ENCODE results near the gene ADAM33. TPM values are rescaled to one million over a fixed set of nuclear protein-coding genes. Genes with fewer than 3 reads are reported as not detected.

ADAM33 gene
- total and polyA plus RNA-seq, 2 of the 13 experiments (the other 11 are each of a cell fraction or from before 2014, with no cell fraction given), result not detected

- 0 out of 2 replicates have a peak, but pooled peaks have one; percentile 55 for TF ChIP-seq ZNF280B (CRISPR knock-in tag; IDR thresholded peaks at IDR 0.05; ENCODE audit: borderline replicate concordance)
- no peak for TF ChIP-seq MEF2D (CRISPR knock-in tag; IDR thresholded peaks at IDR 0.05)
- no peak; the same call in 1 of the 2 replicates for TF ChIP-seq ZNF747 (CRISPR knock-in tag; IDR thresholded peaks at IDR 0.05; ENCODE audit: borderline replicate concordance)
- no peak for TF ChIP-seq ZBTB10 (CRISPR knock-in tag; IDR thresholded peaks at IDR 0.05; ENCODE audit: borderline replicate concordance)
- TF ChIP-seq SKIL (CRISPR knock-in tag; IDR thresholded peaks at IDR 0.05; ENCODE audit: borderline replicate concordance), result no peak
- TF ChIP-seq LRRFIP1 (CRISPR knock-in tag; conservative IDR thresholded peaks at IDR 0.05), result no peak
- TF ChIP-seq THRA (CRISPR knock-in tag; IDR thresholded peaks at IDR 0.05; ENCODE audit: borderline replicate concordance), result no peak
- TF ChIP-seq YEATS2 (CRISPR knock-in tag; IDR thresholded peaks at IDR 0.05; ENCODE audit: borderline replicate concordance), result no peak
- no peak for TF ChIP-seq HMGA1 (CRISPR knock-in tag; conservative IDR thresholded peaks at IDR 0.05)
- no peak for TF ChIP-seq ZNF468 (CRISPR knock-in tag; IDR thresholded peaks at IDR 0.05)
- TF ChIP-seq ZBTB7B (CRISPR knock-in tag; IDR thresholded peaks at IDR 0.05), result no peak
- no peak for TF ChIP-seq NRL (CRISPR knock-in tag; IDR thresholded peaks at IDR 0.05; ENCODE audit: borderline replicate concordance)
- no peak for TF ChIP-seq RARA (CRISPR knock-in tag; IDR thresholded peaks at IDR 0.05)
- no peak for TF ChIP-seq ZNF678 (CRISPR knock-in tag; IDR thresholded peaks at IDR 0.05)
- TF ChIP-seq ZBTB42 (CRISPR knock-in tag; IDR thresholded peaks at IDR 0.05), result no peak; the same call in 1 of the 2 replicates
- no peak for TF ChIP-seq NFYC (CRISPR knock-in tag; IDR thresholded peaks at IDR 0.05)
- TF ChIP-seq FOXP1 (IDR thresholded peaks at IDR 0.05), result no peak
- TF ChIP-seq FOXP1 (CRISPR knock-in tag; IDR thresholded peaks at IDR 0.05), result no peak
- TF ChIP-seq HOXD1 (CRISPR knock-in tag; IDR thresholded peaks at IDR 0.05), result no peak
- TF ChIP-seq ZNF547 (CRISPR knock-in tag; IDR thresholded peaks at IDR 0.05), result no peak
Observed at GRCh38 chr20:3659492-3660261, 22.1 kb downstream of the ADAM33 start (continued).
